IMR-90 (cell line): ENCODE results near the gene CDC73. TPM values are rescaled to one million over a fixed set of nuclear protein-coding genes. Genes with fewer than 3 reads are reported as not detected.

Source experiments
- ATAC-seq: fragments of 200-7000 bp; cut with Tn5 transposase; 2 replicates; pipeline ENCODE4 v1.9.1; 2020; ENCODE audit warnings: low read depth, mild to moderate bottlenecking, moderate library complexity
- BruUV-seq: library from RNA; stranded (reverse); fragments of 400-500 nt; replicated peaks from 2 replicates; lab custom pipeline; 2021; lab: Mats Ljungman, UMichigan
- CTCF ChIA-PET: fragments of 300-600 bp; formaldehyde crosslinking; extraction: SDS; loops from one replicate; lab custom pipeline; 2021; ENCODE audit warnings: antibody characterized with exemption; lab: Yijun Ruan, JAX
- POLR2A ChIA-PET: fragments of 300-600 bp; sonication (Branson Sonifier 250); formaldehyde crosslinking; loops from one replicate; lab custom pipeline; 2022; ENCODE audit warnings: antibody characterized with exemption; ENCODE audit not compliant: unreplicated experiment; lab: Charles Lee
- DNase-seq: peaks from one replicate; pipeline ENCODE4 v3.0.0; 2013
- H2AFZ ChIP-seq: replicated peaks from 2 replicates; pipeline ENCODE3; 2013; ENCODE audit warnings: low read length, mild to moderate bottlenecking; ENCODE audit not compliant: poor library complexity
- H2AK5ac ChIP-seq: 2 replicates; pipeline ENCODE4 v1.6.1; 2013; ENCODE audit warnings: low read depth, low read length, inconsistent platforms
- H2AK9ac ChIP-seq: replicated peaks from 2 replicates; pipeline ENCODE3; 2013; ENCODE audit warnings: mild to moderate bottlenecking, low read depth, low read length, moderate library complexity; ENCODE audit not compliant: poor library complexity
- H2BK120ac ChIP-seq: 2 replicates; pipeline ENCODE4 v1.6.1; 2013; ENCODE audit warnings: low read depth, low read length, inconsistent platforms
- H2BK15ac ChIP-seq: 3 replicates; pipeline ENCODE4 v1.6.1; 2013; ENCODE audit warnings: low read depth, low read length, inconsistent platforms
- H2BK20ac ChIP-seq: 2 replicates; pipeline ENCODE4 v1.6.1; 2013; ENCODE audit warnings: low read depth, mild to moderate bottlenecking, inconsistent platforms, low read length, moderate library complexity
- H2BK5ac ChIP-seq: 2 replicates; pipeline ENCODE4 v1.6.1; 2013; ENCODE audit warnings: mild to moderate bottlenecking, low read depth, low read length, inconsistent platforms; ENCODE audit not compliant: poor library complexity, severe bottlenecking
- H3K14ac ChIP-seq: replicated peaks from 2 replicates; pipeline ENCODE4 v1.6.1; 2013; ENCODE audit warnings: low read depth, low read length, inconsistent platforms
- H3K18ac ChIP-seq: 2 replicates; pipeline ENCODE4 v1.6.1; 2013; ENCODE audit warnings: low read depth, low read length, control low read depth
- H3K23ac ChIP-seq: 2 replicates; pipeline ENCODE4 v1.6.1; 2013; ENCODE audit warnings: low read depth, low read length, inconsistent platforms
- H3K27ac ChIP-seq: 2 replicates; pipeline ENCODE4 v1.5.1; 2013; ENCODE audit warnings: mild to moderate bottlenecking, control low read depth, low read length; ENCODE audit not compliant: insufficient read depth
- H3K27me3 ChIP-seq: 2 replicates; pipeline ENCODE4 v1.6.1; 2013; ENCODE audit warnings: low read length; ENCODE audit not compliant: control insufficient read depth, insufficient read depth
- H3K36me3 ChIP-seq: 2 replicates; pipeline ENCODE4 v1.6.1; 2013; ENCODE audit warnings: low read length, mixed read lengths; ENCODE audit not compliant: control insufficient read depth, insufficient read depth
- H3K4ac ChIP-seq: 2 replicates; pipeline ENCODE4 v1.6.1; 2013; ENCODE audit warnings: low read depth, low read length, inconsistent platforms
- H3K4me1 ChIP-seq: 2 replicates; pipeline ENCODE4 v1.6.1; 2013; ENCODE audit warnings: low read length, mixed read lengths; ENCODE audit not compliant: control insufficient read depth, insufficient read depth
- H3K4me2 ChIP-seq: 2 replicates; pipeline ENCODE4 v1.6.1; 2013; ENCODE audit warnings: low read depth, mild to moderate bottlenecking, control low read depth, low read length, moderate library complexity
- H3K4me3 ChIP-seq: 2 replicates; pipeline ENCODE4 v1.5.1; 2013; ENCODE audit warnings: low read depth, mild to moderate bottlenecking, control low read depth, low read length, moderate library complexity; ENCODE audit not compliant: insufficient read depth
- H3K56ac ChIP-seq: 2 replicates; pipeline ENCODE4 v1.6.1; 2013; ENCODE audit warnings: low read length, inconsistent platforms; ENCODE audit not compliant: insufficient read depth; ENCODE audit errors: extremely low read depth
- H3K79me1 ChIP-seq, 2 experiments: 2 replicates each; pipeline ENCODE4 v1.6.1; 2013; ENCODE audit warnings: low read length in 2 of 2, inconsistent platforms in 1 of 2, low read depth in 1 of 2
- H3K9ac ChIP-seq: 2 replicates; pipeline ENCODE4 v1.6.1; 2013; ENCODE audit warnings: low read depth, low read length, control low read depth
- H3K9me1 ChIP-seq: 2 replicates; pipeline ENCODE4 v1.6.1; 2013; ENCODE audit warnings: low read length, inconsistent platforms; ENCODE audit not compliant: insufficient read depth
- H3K9me3 ChIP-seq: 2 replicates; pipeline ENCODE4 v1.6.1; 2013; ENCODE audit warnings: low read length; ENCODE audit not compliant: control insufficient read depth, insufficient read depth
- H4K20me1 ChIP-seq: 2 replicates; pipeline ENCODE4 v1.6.1; 2013; ENCODE audit warnings: low read length, inconsistent platforms; ENCODE audit not compliant: insufficient read depth
- H4K5ac ChIP-seq: 2 replicates; pipeline ENCODE4 v1.6.1; 2013; ENCODE audit warnings: mild to moderate bottlenecking, low read depth, low read length, control low read depth
- H4K8ac ChIP-seq, 2 experiments: 2 replicates each; pipeline ENCODE4 v1.6.1; 2013; ENCODE audit warnings: low read depth in 2 of 2, low read length in 2 of 2, control low read depth in 1 of 2, inconsistent platforms in 1 of 2
- H4K91ac ChIP-seq: 2 replicates; pipeline ENCODE4 v1.6.1; 2013; ENCODE audit warnings: low read depth, low read length, inconsistent platforms; ENCODE audit not compliant: insufficient read depth
- BHLHE40 ChIP-seq: fragments of 150-350 bp; IDR thresholded peaks from 2 replicates; pipeline ENCODE4 v1.6.1; 2016; ENCODE audit warnings: mild to moderate bottlenecking, low read depth, low read length
- CEBPB ChIP-seq: IDR thresholded peaks from 2 replicates; pipeline ENCODE4 v1.6.1; 2012; ENCODE audit warnings: low read depth, low read length, improper control_type of control experiment
- CHD1 ChIP-seq: IDR thresholded peaks from 2 replicates; pipeline ENCODE4 v1.6.1; 2012; ENCODE audit warnings: low read depth, low read length, improper control_type of control experiment
- CTCF ChIP-seq: conservative IDR thresholded peaks from 2 replicates; pipeline ENCODE4 v1.5.1; 2012; ENCODE audit warnings: mild to moderate bottlenecking, low read depth, low read length, improper control_type of control experiment
- ELK1 ChIP-seq: fragments of 150-350 bp; IDR thresholded peaks from 2 replicates; pipeline ENCODE4 v1.6.1; 2016; ENCODE audit warnings: low read depth, mild to moderate bottlenecking, low read length, moderate library complexity, borderline replicate concordance
- FOS ChIP-seq: fragments of 150-350 bp; IDR thresholded peaks from 2 replicates; pipeline ENCODE4 v1.6.1; 2016; ENCODE audit warnings: low read depth, low read length
- MAFK ChIP-seq: IDR thresholded peaks from 2 replicates; pipeline ENCODE4 v1.6.1; 2012; ENCODE audit warnings: low read depth, low read length, improper control_type of control experiment
- MXI1 ChIP-seq: IDR thresholded peaks from 2 replicates; pipeline ENCODE4 v1.6.1; 2012; ENCODE audit warnings: low read depth, mild to moderate bottlenecking, low read length, moderate library complexity, borderline replicate concordance
- POLR2A ChIP-seq: IDR thresholded peaks from 2 replicates; pipeline ENCODE4 v1.6.1; 2012; ENCODE audit warnings: mild to moderate bottlenecking, low read depth, low read length
- RAD21 ChIP-seq: IDR thresholded peaks from 2 replicates; pipeline ENCODE4 v1.6.1; 2012; ENCODE audit warnings: low read length, improper control_type of control experiment
- RCOR1 ChIP-seq: IDR thresholded peaks from 2 replicates; pipeline ENCODE4 v1.6.1; 2012; ENCODE audit warnings: mild to moderate bottlenecking, low read length, improper control_type of control experiment; ENCODE audit not compliant: insufficient replicate concordance
- SMC3 ChIP-seq: fragments of 150-350 bp; IDR thresholded peaks from 2 replicates; pipeline ENCODE4 v1.6.1; 2016; ENCODE audit warnings: low read depth, mild to moderate bottlenecking, antibody characterized with exemption, low read length, moderate library complexity
- WGBS, 2 experiments: methylation state at CpG; one replicate each; pipeline versions ENCODE4 v1.1.5 to v1.1.7; 2013; ENCODE audit warnings: missing lambda C conversion rate in 2 of 2; ENCODE audit not compliant: insufficient read length in 1 of 2; ENCODE audit errors: extremely low coverage in 2 of 2; 5-methylcytosine and 5-hydroxymethylcytosine counted together
- dilution Hi-C: fragments of 300-500 bp; cut with HindIII; formaldehyde crosslinking; loops from one replicate; pipeline ENCODE4 v1.14.3; 2018; ENCODE audit warnings: low sequenced_read_pairs; ENCODE audit not compliant: unreplicated experiment
- in situ Hi-C: fragments of 300-500 bp; cut with MboI; formaldehyde crosslinking; loops from 3 replicates; pipeline ENCODE4 v1.14.3; 2019; ENCODE audit warnings: low sequenced_read_pairs, inconsistent platforms, mixed read lengths
- intact Hi-C: fragments of 100-400 bp; cut with micrococcal nuclease; formaldehyde crosslinking; loops from 2 replicates; pipeline ENCODE4 v1.10.0; 2022
- polyA plus RNA-seq, 3 experiments: library from polyadenylated mRNA; depleted of rRNA; stranded (reverse); fragments of >200 nt; gene quantifications; 2 replicates each; pipeline ENCODE4 v1.2.3, GENCODE V29; 2012; ENCODE audit warnings: low replicate concordance in 1 of 3
- total RNA-seq: library from RNA; depleted of rRNA; stranded (reverse); fragments of >200 nt; gene quantifications from 2 replicates; pipeline ENCODE4 v1.2.3, GENCODE V29; 2012
- TF ChIP-seq, protein P1 (sequence below): fragments of 150-350 bp; IDR thresholded peaks from 2 replicates; pipeline ENCODE4 v1.6.1; 2017; ENCODE audit warnings: mild to moderate bottlenecking, antibody characterized with exemption, low read length, low read depth

Gene CDC73
- total and polyA plus RNA-seq, 2 of the 4 experiments (the other 2 are of a cell fraction): 22.1 to 29.6 TPM

DNA sequence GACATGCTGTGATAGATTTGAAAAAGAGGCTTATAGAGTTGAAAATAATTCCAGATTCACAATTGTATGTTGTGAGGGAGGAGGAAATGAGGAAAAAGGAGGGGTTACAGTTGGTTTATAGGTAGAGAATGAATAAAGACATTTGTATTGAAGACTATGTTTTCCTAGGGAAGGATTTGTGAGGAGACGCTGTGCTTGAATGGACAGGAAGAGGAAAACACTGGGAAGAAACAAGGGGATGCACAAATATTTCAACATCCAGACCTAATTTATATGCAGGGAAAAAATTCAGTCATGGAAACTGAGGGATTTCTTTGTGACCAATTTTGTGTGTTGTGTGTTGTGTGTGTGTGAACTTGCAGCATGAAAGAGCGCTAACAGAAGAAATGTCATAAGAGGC is 157.1 kb downstream of the CDC73 start:
- Histone ChIP-seq H4K91ac (no peak overlapping the region), H3K4me3 (no peak overlapping the region), H2AK9ac (no peak overlapping the region), H2BK20ac (no peak overlapping the region), H4K20me1 (no peaks in the 10 kb centered on the region), H4K8ac (no peak overlapping the region), H3K4ac (no peak overlapping the region), H3K9ac (no peak overlapping the region), H2AK5ac (no peak overlapping the region), H2BK5ac (no peak overlapping the region), H3K18ac (no peak overlapping the region), H3K79me1 (no peaks in the 10 kb centered on the region), H3K27me3 (no peaks in the 10 kb centered on the region), H3K14ac (no peak overlapping the region), H4K5ac (no peak overlapping the region), H3K4me2 (no peak overlapping the region), H3K56ac (no peak overlapping the region), H3K9me1 (no peaks in the 10 kb centered on the region), H2AFZ (no peak overlapping the region), H2BK120ac (no peak overlapping the region), H3K4me1 (peaks cover 4% of the 10 kb centered on the region), H3K27ac (no peak overlapping the region), H3K9me3 (no peaks in the 10 kb centered on the region), H3K23ac (no peak overlapping the region), H3K36me3 (0 out of 2 replicates have a peak, but pooled peaks cover 1% of the 10 kb centered on the region), H2BK15ac (no peak overlapping the region)
- TF ChIP-seq SMC3 (no peak), CHD1 (no peak), POLR2A (no peak), BHLHE40 (no peak), MAFK (no peak), RCOR1 (no peak), FOS (no peak), RAD21 (no peak), CEBPB (no peak), ELK1 (no peak), MXI1 (no peak), CTCF (no peak)
- TF ChIP-seq, protein P1, sequence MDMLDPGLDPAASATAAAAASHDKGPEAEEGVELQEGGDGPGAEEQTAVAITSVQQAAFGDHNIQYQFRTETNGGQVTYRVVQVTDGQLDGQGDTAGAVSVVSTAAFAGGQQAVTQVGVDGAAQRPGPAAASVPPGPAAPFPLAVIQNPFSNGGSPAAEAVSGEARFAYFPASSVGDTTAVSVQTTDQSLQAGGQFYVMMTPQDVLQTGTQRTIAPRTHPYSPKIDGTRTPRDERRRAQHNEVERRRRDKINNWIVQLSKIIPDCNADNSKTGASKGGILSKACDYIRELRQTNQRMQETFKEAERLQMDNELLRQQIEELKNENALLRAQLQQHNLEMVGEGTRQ: no peak
- ATAC-seq: no peak
- intact Hi-C loops (no loop called here), dilution Hi-C loops (no loop called here), in situ Hi-C loops (no loop called here)
- no peak for DNase-seq
- ChIA-PET CTCF (no interaction called here), POLR2A (no interaction called here)
- BruUV-seq: no TSS peak
- no CpG with 5 or more reads among the region's 2 CpGs for WGBS, 2 experiments
